ENCODE results near the gene LMLN. TPM values are rescaled to one million over a fixed set of nuclear protein-coding genes. Genes with fewer than 3 reads are reported as not detected.
"Not testable (repeated sequence)": the region's sequence is repeated elsewhere in the genome, so short reads cannot be mapped to it uniquely, and the experiment has no call there.

Gene LMLN
- total RNA-seq, 4 donors from 2014 or later: 2.3 to 10.4 (median 3.8) TPM

DNA sequence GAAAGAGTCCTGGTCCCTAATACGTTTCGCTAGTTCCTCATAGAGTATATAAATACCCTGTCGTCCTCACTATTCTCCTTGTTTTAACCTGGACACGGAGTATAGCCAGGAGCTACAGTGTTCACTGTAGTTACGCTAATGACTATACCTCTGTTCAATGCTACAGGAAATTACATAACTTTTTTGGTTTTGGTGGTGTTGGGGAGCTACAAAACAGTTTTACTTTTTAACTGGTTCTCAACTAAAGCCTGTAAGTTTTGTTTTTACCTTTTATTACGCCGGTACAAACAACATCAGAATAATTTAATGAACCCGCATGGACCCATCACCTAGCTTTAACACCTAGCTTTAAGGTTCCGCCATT is 1.5 kb downstream of the LMLN start:
- 77 to 83% methylated on average over 9 of the region's 9 CpGs for WGBS, 2 donors
- intact Hi-C loops (cut with DNase I; ENCODE audit: low total_unique reads): no loop called here
- no peak for DNase-seq (ENCODE audit: low spot score in 2 of 2)
- H3K4me3 ChIP-seq (ENCODE audit: low read depth, poor library complexity, severe bottlenecking): no peak overlapping the region
- TF ChIP-seq, protein P1, sequence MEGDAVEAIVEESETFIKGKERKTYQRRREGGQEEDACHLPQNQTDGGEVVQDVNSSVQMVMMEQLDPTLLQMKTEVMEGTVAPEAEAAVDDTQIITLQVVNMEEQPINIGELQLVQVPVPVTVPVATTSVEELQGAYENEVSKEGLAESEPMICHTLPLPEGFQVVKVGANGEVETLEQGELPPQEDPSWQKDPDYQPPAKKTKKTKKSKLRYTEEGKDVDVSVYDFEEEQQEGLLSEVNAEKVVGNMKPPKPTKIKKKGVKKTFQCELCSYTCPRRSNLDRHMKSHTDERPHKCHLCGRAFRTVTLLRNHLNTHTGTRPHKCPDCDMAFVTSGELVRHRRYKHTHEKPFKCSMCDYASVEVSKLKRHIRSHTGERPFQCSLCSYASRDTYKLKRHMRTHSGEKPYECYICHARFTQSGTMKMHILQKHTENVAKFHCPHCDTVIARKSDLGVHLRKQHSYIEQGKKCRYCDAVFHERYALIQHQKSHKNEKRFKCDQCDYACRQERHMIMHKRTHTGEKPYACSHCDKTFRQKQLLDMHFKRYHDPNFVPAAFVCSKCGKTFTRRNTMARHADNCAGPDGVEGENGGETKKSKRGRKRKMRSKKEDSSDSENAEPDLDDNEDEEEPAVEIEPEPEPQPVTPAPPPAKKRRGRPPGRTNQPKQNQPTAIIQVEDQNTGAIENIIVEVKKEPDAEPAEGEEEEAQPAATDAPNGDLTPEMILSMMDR (IDR thresholded peaks at IDR 0.05): no peak
- TF ChIP-seq POLR2A (IDR thresholded peaks at IDR 0.05): no peak

DNA sequence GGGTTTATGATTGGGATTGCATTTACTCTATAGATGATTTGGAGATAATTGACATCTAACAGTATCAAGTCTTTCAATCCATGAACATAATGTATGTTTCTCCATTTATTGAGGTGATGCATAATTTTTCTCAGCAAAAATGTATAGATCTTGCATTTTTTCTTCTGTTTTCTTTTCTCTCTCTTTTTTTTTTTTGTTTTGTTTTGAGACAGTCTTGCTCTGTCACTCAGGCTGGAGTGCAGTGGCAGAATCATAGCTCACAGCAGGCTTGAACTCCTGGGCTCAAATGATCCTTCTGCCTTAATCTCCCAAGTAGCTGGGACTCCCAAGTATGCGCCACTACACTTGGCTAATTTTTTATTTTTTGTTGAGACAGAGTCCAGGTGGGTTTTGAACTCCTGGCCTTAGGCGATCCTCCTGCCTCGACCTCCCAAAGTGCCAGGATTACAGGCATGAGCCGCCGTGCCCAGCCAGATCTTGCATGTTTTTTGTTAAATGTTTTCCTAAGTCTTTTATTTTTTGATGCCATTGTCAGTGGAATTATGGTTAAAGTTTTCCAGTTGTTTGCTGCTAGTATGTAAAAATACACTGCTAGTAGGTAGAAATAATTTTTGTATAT is 3.1 kb downstream of the LMLN start:
- 94 to 96% methylated on average over 5 of the region's 5 CpGs for WGBS, 2 donors
- DNase-seq (ENCODE audit: low spot score in 2 of 2): no peak
- intact Hi-C loops (cut with DNase I; ENCODE audit: low total_unique reads): no loop called here
- TF ChIP-seq, protein P1 (IDR thresholded peaks at IDR 0.05): no peak
- TF ChIP-seq POLR2A (IDR thresholded peaks at IDR 0.05): no peak
- H3K4me3 ChIP-seq (ENCODE audit: low read depth, poor library complexity, severe bottlenecking): no peak overlapping the region

DNA sequence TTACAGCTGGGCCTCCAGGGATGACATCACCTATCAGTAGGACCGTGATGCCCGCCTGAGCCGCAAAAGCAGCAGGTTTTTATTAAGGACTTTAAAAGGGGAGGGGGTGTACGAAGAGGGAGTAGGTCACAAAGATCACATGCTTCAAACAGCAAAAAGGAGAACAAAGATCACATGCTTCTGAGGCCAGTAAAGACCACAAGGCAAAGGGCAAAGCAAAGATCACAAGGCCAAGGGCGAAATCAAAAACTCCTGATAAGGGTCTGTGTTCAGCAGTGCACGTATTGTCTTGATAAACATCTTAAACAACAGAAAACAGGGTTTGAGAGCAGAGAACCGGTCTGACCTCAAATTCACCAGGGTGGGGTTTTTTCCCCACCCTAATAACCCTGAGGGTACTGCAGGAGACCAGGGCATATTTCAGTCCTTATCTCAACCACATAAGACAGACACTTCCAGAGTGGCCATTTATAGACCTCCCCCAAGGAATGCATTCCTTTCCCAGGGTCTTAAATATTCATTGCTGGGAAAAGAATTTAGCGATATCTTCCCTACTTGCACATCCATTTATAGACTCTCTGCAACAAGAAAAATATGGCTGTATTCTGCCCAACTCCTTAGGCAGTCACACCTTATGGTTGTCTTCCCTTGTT is 7.4 kb downstream of the LMLN start:
- H3K4me3 ChIP-seq (ENCODE audit: low read depth, poor library complexity, severe bottlenecking); intact Hi-C loops (cut with DNase I; ENCODE audit: low total_unique reads); DNase-seq (ENCODE audit: low spot score in 2 of 2): not testable (repeated sequence)
- WGBS, 2 donors: 86 to 87% methylated on average over 8 of the region's 8 CpGs

DNA sequence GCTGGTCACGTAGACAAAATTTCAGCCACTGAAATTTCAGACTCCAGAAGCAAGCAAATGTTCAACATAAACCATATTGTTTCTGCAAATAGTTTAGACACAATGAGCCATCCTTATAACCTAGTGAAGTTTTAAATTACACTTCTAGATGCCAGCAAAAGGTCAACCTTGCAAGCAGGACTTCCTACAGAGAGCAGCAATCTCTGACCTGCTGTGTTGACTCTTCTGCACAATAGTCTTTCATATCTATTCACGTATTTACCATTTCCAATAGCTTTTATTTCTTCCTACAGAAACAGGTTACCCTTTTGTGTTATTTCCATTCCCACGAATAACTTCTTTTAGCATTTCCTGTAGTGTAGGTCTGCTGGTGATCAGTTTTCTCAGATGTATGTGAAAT is 10.6 kb downstream of the LMLN start:
- H3K4me3 ChIP-seq (ENCODE audit: low read depth, poor library complexity, severe bottlenecking): no peak overlapping the region
- no peak for DNase-seq (ENCODE audit: low spot score in 2 of 2)
- 89 to 90% methylated on average over 3 of the region's 3 CpGs for WGBS, 2 donors
- intact Hi-C loops (cut with DNase I; ENCODE audit: low total_unique reads): no loop called here
- no peak for TF ChIP-seq POLR2A (IDR thresholded peaks at IDR 0.05)
- TF ChIP-seq, protein P1 (IDR thresholded peaks at IDR 0.05): no peak

GRCh38 chr3:197974016-197974415 is 14.0 kb downstream of the LMLN start:
- intact Hi-C loops (cut with DNase I; ENCODE audit: low total_unique reads): no loop called here
- TF ChIP-seq, protein P1 (IDR thresholded peaks at IDR 0.05): no peak
- TF ChIP-seq POLR2A (IDR thresholded peaks at IDR 0.05): no peak
- 67 to 76% methylated on average over 1 of the region's 1 CpG for WGBS, 2 donors
- DNase-seq (ENCODE audit: low spot score in 2 of 2): no peak
- H3K4me3 ChIP-seq (ENCODE audit: low read depth, poor library complexity, severe bottlenecking): no peak overlapping the region

- DNase-seq (ENCODE audit: low spot score in 2 of 2): no peak
- H3K4me3 ChIP-seq (ENCODE audit: low read depth, poor library complexity, severe bottlenecking): no peak overlapping the region
- intact Hi-C loops (cut with DNase I; ENCODE audit: low total_unique reads): no loop called here
- TF ChIP-seq, protein P1 (IDR thresholded peaks at IDR 0.05): no peak
- no peak for TF ChIP-seq POLR2A (IDR thresholded peaks at IDR 0.05)
- WGBS, 2 donors: 97 to 98% methylated on average over 8 of the region's 8 CpGs
These were observed 15.3 kb downstream of the LMLN start for GRCh38 chr3:197975311-197975710.
